MCF 10A (cell line): ENCODE data around the gene RALY. TPM values are rescaled to one million over a fixed set of nuclear protein-coding genes. Genes with fewer than 3 reads are reported as not detected.
"Not testable (repeated sequence)": the region's sequence is repeated elsewhere in the genome, so short reads cannot be mapped to it uniquely, and the experiment has no call there.

Source experiments
- BruUV-seq: library from RNA; stranded (reverse); fragments of 400-500 nt; replicated peaks from 2 replicates; lab custom pipeline; 2021; lab: Mats Ljungman, UMichigan
- CTCF ChIA-PET: fragments of 300-600 bp; sonication (Branson Sonifier 250); formaldehyde crosslinking; extraction: SDS; loops from one replicate; lab custom pipeline; 2021; ENCODE audit warnings: antibody characterized with exemption, inconsistent platforms; lab: Yijun Ruan, JAX
- POLR2A ChIA-PET: fragments of 300-600, 350-650 bp; sonication (Branson Sonifier 250); formaldehyde crosslinking; extraction: SDS; loops from one replicate; lab custom pipeline; 2020; ENCODE audit warnings: antibody characterized with exemption, inconsistent platforms; lab: Yijun Ruan, JAX
- DNase-seq: peaks from one replicate; pipeline ENCODE4 v3.0.0-alpha.2; 2018; ENCODE audit not compliant: unreplicated experiment
- H3K27ac Mint-ChIP-seq: one replicate; pipeline ENCODE4 v1.8.0; 2022; ENCODE audit warnings: mild to moderate bottlenecking, low read depth, mixed read lengths; ENCODE audit not compliant: unreplicated experiment
- H3K27me3 Mint-ChIP-seq: one replicate; pipeline ENCODE4 v1.8.0; 2022; ENCODE audit warnings: mixed read lengths; ENCODE audit not compliant: insufficient read depth, unreplicated experiment
- H3K36me3 Mint-ChIP-seq: one replicate; pipeline ENCODE4 v1.8.0; 2022; ENCODE audit warnings: mild to moderate bottlenecking, moderate library complexity, mixed read lengths; ENCODE audit not compliant: insufficient read depth, unreplicated experiment
- H3K4me1 Mint-ChIP-seq: one replicate; pipeline ENCODE4 v1.8.0; 2022; ENCODE audit warnings: mixed read lengths; ENCODE audit not compliant: insufficient read depth, unreplicated experiment
- H3K4me3 Mint-ChIP-seq: one replicate; pipeline ENCODE4 v1.8.0; 2022; ENCODE audit warnings: mild to moderate bottlenecking, moderate library complexity, mixed read lengths; ENCODE audit not compliant: unreplicated experiment
- H3K9me3 Mint-ChIP-seq: one replicate; pipeline ENCODE4 v1.8.0; 2022; ENCODE audit warnings: mixed read lengths; ENCODE audit not compliant: unreplicated experiment
- intact Hi-C: fragments of 100-400 bp; cut with micrococcal nuclease; formaldehyde crosslinking; loops from 2 replicates; pipeline ENCODE4 v1.14.1; 2022
- total RNA-seq: library from RNA; stranded (reverse); gene quantifications from 2 replicates; pipeline ENCODE4 v1.2.3, GENCODE V29; 2022
- TF ChIP-seq, protein P1 (sequence below): fragments of 200-600 bp; IDR thresholded peaks from one replicate; pipeline ENCODE4 v1.8.0; 2022; ENCODE audit warnings: antibody characterized with exemption, mild to moderate bottlenecking; ENCODE audit not compliant: unreplicated experiment

Gene RALY
- total RNA-seq, 1 experiment from 2014 or later, result 120 TPM

- Mint-ChIP-seq H3K27ac (no peak overlapping the region), H3K27me3 (no peaks in the 10 kb centered on the region), H3K36me3 (no peaks in the 10 kb centered on the region), H3K9me3 (no peaks in the 10 kb centered on the region), H3K4me3 (no peak overlapping the region), H3K4me1 (peaks cover 19% of the 10 kb centered on the region)
- TF ChIP-seq, protein P1, sequence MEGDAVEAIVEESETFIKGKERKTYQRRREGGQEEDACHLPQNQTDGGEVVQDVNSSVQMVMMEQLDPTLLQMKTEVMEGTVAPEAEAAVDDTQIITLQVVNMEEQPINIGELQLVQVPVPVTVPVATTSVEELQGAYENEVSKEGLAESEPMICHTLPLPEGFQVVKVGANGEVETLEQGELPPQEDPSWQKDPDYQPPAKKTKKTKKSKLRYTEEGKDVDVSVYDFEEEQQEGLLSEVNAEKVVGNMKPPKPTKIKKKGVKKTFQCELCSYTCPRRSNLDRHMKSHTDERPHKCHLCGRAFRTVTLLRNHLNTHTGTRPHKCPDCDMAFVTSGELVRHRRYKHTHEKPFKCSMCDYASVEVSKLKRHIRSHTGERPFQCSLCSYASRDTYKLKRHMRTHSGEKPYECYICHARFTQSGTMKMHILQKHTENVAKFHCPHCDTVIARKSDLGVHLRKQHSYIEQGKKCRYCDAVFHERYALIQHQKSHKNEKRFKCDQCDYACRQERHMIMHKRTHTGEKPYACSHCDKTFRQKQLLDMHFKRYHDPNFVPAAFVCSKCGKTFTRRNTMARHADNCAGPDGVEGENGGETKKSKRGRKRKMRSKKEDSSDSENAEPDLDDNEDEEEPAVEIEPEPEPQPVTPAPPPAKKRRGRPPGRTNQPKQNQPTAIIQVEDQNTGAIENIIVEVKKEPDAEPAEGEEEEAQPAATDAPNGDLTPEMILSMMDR, result no peak
- no peak for DNase-seq
- CTCF ChIA-PET, result interaction anchor here (0.6 to 1.3 kb wide), 4 partner anchors 13 to 1619 kb away, joined by 3 read pairs; no protein-coding TSS in a partner anchor
- POLR2A ChIA-PET, result interaction anchor here (0.7 to 2.8 kb wide), 4 partner anchors 15 to 32 kb away, joined by 3 to 10 read pairs (median 6); partner anchors contain the start of gene RALY
- intact Hi-C loops, result no loop called here
- BruUV-seq, result no TSS peak
Measured at GRCh38 chr20:34024723-34025351, 31.1 kb downstream of the RALY start.

DNA sequence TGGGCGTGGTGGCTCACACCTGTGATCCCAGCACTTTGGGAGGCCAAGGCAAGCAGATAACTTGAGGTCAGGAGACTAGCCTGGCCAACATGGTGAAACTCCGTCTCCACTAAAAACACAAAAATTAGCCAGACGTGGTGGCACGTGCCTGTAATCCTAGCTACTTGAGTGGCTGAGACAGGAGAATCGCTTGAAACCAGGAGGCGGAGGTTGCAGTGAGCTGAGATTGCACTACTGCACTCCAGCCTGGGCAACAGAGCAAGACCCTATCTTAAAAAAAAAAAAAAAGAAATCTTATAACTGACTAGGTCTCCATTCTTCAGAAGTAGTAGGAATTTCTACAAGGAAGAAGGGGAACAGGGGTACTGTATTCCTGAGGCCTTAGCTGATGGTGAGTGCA is 34.3 kb downstream of the RALY start:
- CTCF ChIA-PET, result interaction anchor here (0.6 to 1.1 kb wide), 3 partner anchors 14 to 454 kb away, joined by 3 to 4 read pairs (median 3); no protein-coding TSS in a partner anchor
- H3K4me1 Mint-ChIP-seq, H3K9me3 Mint-ChIP-seq, intact Hi-C loops, H3K27me3 Mint-ChIP-seq, DNase-seq, BruUV-seq, H3K27ac Mint-ChIP-seq, H3K4me3 Mint-ChIP-seq, H3K36me3 Mint-ChIP-seq: not testable (repeated sequence)
- POLR2A ChIA-PET, result interaction anchor here (0.6 to 1.5 kb wide), 2 partner anchors 35 to 273 kb away, joined by 3 read pairs; no protein-coding TSS in a partner anchor

GRCh38 chr20:34029415-34029814 is 35.7 kb downstream of the RALY start:
- no peaks in the 10 kb centered on the region for H3K27me3 Mint-ChIP-seq
- no peak overlapping the region for H3K27ac Mint-ChIP-seq
- H3K9me3 Mint-ChIP-seq, result no peaks in the 10 kb centered on the region
- no TSS peak for BruUV-seq
- no peak for DNase-seq
- TF ChIP-seq, protein P1, result no peak
- H3K4me1 Mint-ChIP-seq, result peaks cover 8% of the 10 kb centered on the region
- peaks cover 7% of the 10 kb centered on the region for H3K36me3 Mint-ChIP-seq
- CTCF ChIA-PET, result interaction anchor here (0.6 to 1.0 kb wide), 2 partner anchors 40 to 1978 kb away, joined by 3 to 5 read pairs; no protein-coding TSS in a partner anchor
- intact Hi-C loops, result no loop called here
- POLR2A ChIA-PET, result interaction anchor here (1.2 kb wide), 1 partner anchor 10 kb away, joined by 3 read pairs; no protein-coding TSS in a partner anchor
- H3K4me3 Mint-ChIP-seq, result no peak overlapping the region

DNA sequence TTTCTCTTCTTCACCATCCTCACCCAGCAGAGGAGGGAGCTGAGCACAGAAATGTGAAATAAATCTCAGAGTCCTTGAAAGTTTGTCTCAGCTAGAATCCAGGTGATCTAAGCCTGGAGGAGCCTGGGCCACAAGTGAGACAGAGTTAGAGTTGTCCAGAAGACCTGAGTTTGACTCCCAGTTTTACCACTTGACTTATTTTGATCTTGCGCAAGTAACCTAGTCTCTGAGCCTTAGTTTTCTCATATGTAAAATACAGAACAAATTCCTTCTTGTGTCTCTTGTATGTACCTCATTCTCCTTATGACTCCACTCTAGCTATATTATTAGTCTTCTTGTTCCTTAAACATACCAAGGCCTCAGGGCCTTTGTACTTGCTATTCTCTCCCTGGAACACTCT is 36.7 kb downstream of the RALY start:
- no peak overlapping the region for H3K4me3 Mint-ChIP-seq
- no peaks in the 10 kb centered on the region for H3K9me3 Mint-ChIP-seq
- TF ChIP-seq, protein P1, result no peak
- CTCF ChIA-PET, result interaction anchor here (0.7 to 1.0 kb wide), 3 partner anchors 39 to 1973 kb away, joined by 3 to 5 read pairs (median 3); no protein-coding TSS in a partner anchor
- no peaks in the 10 kb centered on the region for H3K4me1 Mint-ChIP-seq
- H3K27ac Mint-ChIP-seq, result no peak overlapping the region
- H3K27me3 Mint-ChIP-seq, result no peaks in the 10 kb centered on the region
- DNase-seq, result no peak
- peaks cover 7% of the 10 kb centered on the region for H3K36me3 Mint-ChIP-seq
- no TSS peak for BruUV-seq
- intact Hi-C loops, result no loop called here
- POLR2A ChIA-PET, result interaction anchor here (1.2 kb wide), 1 partner anchor 9 kb away, joined by 3 read pairs; no protein-coding TSS in a partner anchor
